CD4-positive, CD25-positive, alpha-beta regulatory T cell (primary cell): ENCODE measurements around the gene GABRG3. TPM values are rescaled to one million over a fixed set of nuclear protein-coding genes. Genes with fewer than 3 reads are reported as not detected.

Experiments used
- ATAC-seq, 2 donors: fragments of 150-1000 bp; cut with Tn5 transposase; one replicate each; pipeline ENCODE4 v1.10.0; 2021; ENCODE audit warnings: low read depth in 2 of 2, moderate number of reproducible peaks in 2 of 2, moderate library complexity in 1 of 2
- DNase-seq, 3 donors: peaks; one replicate each; pipeline versions ENCODE4 v3.0.0 to v3.0.0-alpha.2; 2012 to 2022; ENCODE audit warnings: mixed read lengths in 1 of 3
- H3K27ac ChIP-seq: one replicate; pipeline ENCODE4 v1.7.0; 2013; ENCODE audit warnings: mild to moderate bottlenecking, low read length; ENCODE audit not compliant: insufficient read depth, poor library complexity, severe bottlenecking
- H3K27me3 ChIP-seq: one replicate; pipeline ENCODE4 v1.7.0; 2013; ENCODE audit warnings: low read length; ENCODE audit not compliant: control insufficient read depth, insufficient read depth
- H3K36me3 ChIP-seq: one replicate; pipeline ENCODE4 v1.7.0; 2013; ENCODE audit warnings: mild to moderate bottlenecking, low read length, moderate library complexity; ENCODE audit not compliant: control insufficient read depth, insufficient read depth
- H3K4me1 ChIP-seq: 2 replicates; pipeline ENCODE4 v1.7.0; 2013; ENCODE audit warnings: mild to moderate bottlenecking, low read length; ENCODE audit not compliant: insufficient read depth, control insufficient read depth, poor library complexity, severe bottlenecking
- H3K4me3 ChIP-seq: one replicate; pipeline ENCODE4 v1.7.0; 2013; ENCODE audit warnings: low read depth, mild to moderate bottlenecking, low read length, moderate library complexity
- H3K9me3 ChIP-seq, 2 experiments: 1 replicate in 1 of 2; 2 replicates in 1 of 2; pipeline ENCODE4 v1.7.0; 2013; ENCODE audit warnings: low read length in 2 of 2, mild to moderate bottlenecking in 1 of 2, moderate library complexity in 1 of 2; ENCODE audit not compliant: control insufficient read depth in 2 of 2
- H3K27ac Mint-ChIP-seq, 3 donors: one replicate each; pipeline ENCODE4 v1.8.0; 2020 to 2022; ENCODE audit warnings: mild to moderate bottlenecking in 3 of 3, mixed read lengths in 3 of 3, moderate library complexity in 2 of 3
- H3K27me3 Mint-ChIP-seq: one replicate; pipeline ENCODE4 v1.8.0; 2022; ENCODE audit warnings: mild to moderate bottlenecking, mixed read lengths
- H3K36me3 Mint-ChIP-seq: one replicate; pipeline ENCODE4 v1.8.0; 2020; ENCODE audit warnings: mixed read lengths
- H3K4me1 Mint-ChIP-seq, 4 donors: one replicate each; pipeline ENCODE4 v1.8.0; 2020 to 2022; ENCODE audit warnings: mixed read lengths in 4 of 4, mild to moderate bottlenecking in 1 of 4
- H3K4me3 Mint-ChIP-seq, 4 donors: one replicate each; pipeline ENCODE4 v1.8.0; 2020 to 2022; ENCODE audit warnings: mild to moderate bottlenecking in 4 of 4, mixed read lengths in 4 of 4, moderate library complexity in 3 of 4
- H3K9me3 Mint-ChIP-seq, 7 donors: one replicate each; pipeline ENCODE4 v1.8.0; 2020 to 2022; ENCODE audit warnings: mixed read lengths in 7 of 7, mild to moderate bottlenecking in 3 of 7, moderate library complexity in 2 of 7
- polyA plus RNA-seq, 4 donors: library from polyadenylated mRNA; unstranded; fragments of 300-500 nt; fragmentation: Illumina TruSeq; gene quantifications; one replicate each; pipeline ENCODE4 v1.2.3, GENCODE V29; 2021
- total RNA-seq: library from RNA; stranded (reverse); gene quantifications from one replicate; pipeline ENCODE4 v1.2.3, GENCODE V29; 2022

Gene GABRG3
- total and polyA plus RNA-seq, 5 donors from 2014 or later, result not detected

- H3K4me1 ChIP-seq, result no peaks in the 10 kb centered on the region
- DNase-seq, result no peak
- Mint-ChIP-seq H3K9me3 (peaks cover 6 to 27% (median 16%) of the 10 kb centered on the region in 7 donors), H3K4me1 (no peaks in the 10 kb centered on the region), H3K27ac (no peak overlapping the region), H3K4me3 (no peak overlapping the region), H3K36me3 (no peaks in the 10 kb centered on the region), H3K27me3 (no peaks in the 10 kb centered on the region)
- no peak overlapping the region for H3K27ac ChIP-seq
- H3K4me3 ChIP-seq, result no peak overlapping the region
- no peak for ATAC-seq
- H3K9me3 ChIP-seq, result peaks cover 0 to 6% of the 10 kb centered on the region in 2 experiments
- H3K27me3 ChIP-seq, result no peaks in the 10 kb centered on the region
- no peaks in the 10 kb centered on the region for H3K36me3 ChIP-seq
Observed at GRCh38 chr15:27271258-27271657, 300.3 kb downstream of the GABRG3 start.

- Mint-ChIP-seq H3K36me3 (no peaks in the 10 kb centered on the region), H3K27ac (no peak overlapping the region), H3K9me3 (peaks cover 4 to 19% (median 13%) of the 10 kb centered on the region in 7 donors), H3K4me3 (no peak overlapping the region), H3K4me1 (no peaks in the 10 kb centered on the region), H3K27me3 (no peaks in the 10 kb centered on the region)
- ATAC-seq (no peak), DNase-seq (no peak)
- no peaks in the 10 kb centered on the region for H3K27me3 ChIP-seq
- no peak overlapping the region for H3K4me3 ChIP-seq
- no peaks in the 10 kb centered on the region for H3K36me3 ChIP-seq
- H3K4me1 ChIP-seq, result no peaks in the 10 kb centered on the region
- H3K27ac ChIP-seq, result no peak overlapping the region
- peaks cover 0 to 6% of the 10 kb centered on the region in 2 experiments for H3K9me3 ChIP-seq
Observed at GRCh38 chr15:27272427-27272826, 301.4 kb downstream of the GABRG3 start.

- ATAC-seq, result no peak
- Histone ChIP-seq H3K4me3 (no peak overlapping the region), H3K9me3 (peaks cover 0 to 5% of the 10 kb centered on the region in 2 experiments), H3K36me3 (no peaks in the 10 kb centered on the region), H3K27ac (no peak overlapping the region), H3K27me3 (no peaks in the 10 kb centered on the region), H3K4me1 (no peaks in the 10 kb centered on the region)
- Mint-ChIP-seq H3K36me3 (no peaks in the 10 kb centered on the region), H3K4me1 (no peaks in the 10 kb centered on the region), H3K4me3 (no peak overlapping the region), H3K9me3 (peaks cover 4 to 20% (median 10%) of the 10 kb centered on the region in 7 donors), H3K27me3 (no peaks in the 10 kb centered on the region), H3K27ac (no peak overlapping the region)
- DNase-seq, result no peak
Observed at GRCh38 chr15:27273506-27273905, 302.5 kb downstream of the GABRG3 start.

GRCh38 chr15:27278761-27279160 lies 307.8 kb downstream of the GABRG3 start:
- DNase-seq (no peak), ATAC-seq (no peak)
- H3K36me3 Mint-ChIP-seq, result no peaks in the 10 kb centered on the region
- no peaks in the 10 kb centered on the region for H3K36me3 ChIP-seq
- H3K4me1 ChIP-seq, result no peaks in the 10 kb centered on the region
- H3K4me3 Mint-ChIP-seq, result no peak overlapping the region
- H3K27me3 Mint-ChIP-seq, result no peaks in the 10 kb centered on the region
- no peaks in the 10 kb centered on the region for H3K4me1 Mint-ChIP-seq
- H3K27ac Mint-ChIP-seq, result no peak overlapping the region
- no peaks in the 10 kb centered on the region for H3K27me3 ChIP-seq
- H3K27ac ChIP-seq, result no peak overlapping the region
- peaks cover 0 to 14% (median 2%) of the 10 kb centered on the region in 7 donors for H3K9me3 Mint-ChIP-seq
- H3K9me3 ChIP-seq, result no peaks in the 10 kb centered on the region
- H3K4me3 ChIP-seq, result no peak overlapping the region

- H3K27me3 ChIP-seq, result no peaks in the 10 kb centered on the region
- no peaks in the 10 kb centered on the region for H3K9me3 ChIP-seq
- Mint-ChIP-seq H3K9me3 (peaks cover 0 to 9% (median 5%) of the 10 kb centered on the region in 7 donors), H3K4me1 (no peaks in the 10 kb centered on the region), H3K4me3 (no peak overlapping the region), H3K27me3 (peaks cover 4% of the 10 kb centered on the region), H3K36me3 (no peaks in the 10 kb centered on the region), H3K27ac (no peak overlapping the region)
- H3K27ac ChIP-seq, result no peak overlapping the region
- no peaks in the 10 kb centered on the region for H3K36me3 ChIP-seq
- ATAC-seq (no peak), DNase-seq (no peak)
- H3K4me1 ChIP-seq, result no peaks in the 10 kb centered on the region
- no peak overlapping the region for H3K4me3 ChIP-seq
Observed at GRCh38 chr15:27292641-27293040, 321.7 kb downstream of the GABRG3 start.

- H3K36me3 ChIP-seq, result no peaks in the 10 kb centered on the region
- no peak overlapping the region for H3K4me3 ChIP-seq
- Mint-ChIP-seq H3K4me1 (no peaks in the 10 kb centered on the region), H3K27ac (no peak overlapping the region), H3K9me3 (peaks cover 0 to 10% (median 7%) of the 10 kb centered on the region in 7 donors), H3K4me3 (no peak overlapping the region), H3K36me3 (no peaks in the 10 kb centered on the region), H3K27me3 (peaks cover 4% of the 10 kb centered on the region)
- no peak for DNase-seq
- H3K9me3 ChIP-seq, result no peaks in the 10 kb centered on the region
- no peak overlapping the region for H3K27ac ChIP-seq
- H3K27me3 ChIP-seq, result no peaks in the 10 kb centered on the region
- ATAC-seq, result no peak
- H3K4me1 ChIP-seq, result no peaks in the 10 kb centered on the region
Observed at GRCh38 chr15:27293607-27294006, 322.6 kb downstream of the GABRG3 start.

GRCh38 chr15:27317736-27318135 lies 346.8 kb downstream of the GABRG3 start:
- peaks cover 0 to 24% (median 10%) of the 10 kb centered on the region in 7 donors for H3K9me3 Mint-ChIP-seq
- H3K4me1 ChIP-seq, result no peaks in the 10 kb centered on the region
- DNase-seq (no peak), ATAC-seq (no peak)
- no peak overlapping the region for H3K4me3 Mint-ChIP-seq
- peaks cover 2 to 4% of the 10 kb centered on the region in 2 experiments for H3K9me3 ChIP-seq
- H3K4me3 ChIP-seq, result no peak overlapping the region
- H3K27me3 ChIP-seq, result no peaks in the 10 kb centered on the region
- no peaks in the 10 kb centered on the region for H3K4me1 Mint-ChIP-seq
- H3K27ac Mint-ChIP-seq, result no peak overlapping the region
- H3K27ac ChIP-seq, result no peak overlapping the region
- no peaks in the 10 kb centered on the region for H3K27me3 Mint-ChIP-seq
- H3K36me3 ChIP-seq, result no peaks in the 10 kb centered on the region
- no peaks in the 10 kb centered on the region for H3K36me3 Mint-ChIP-seq

GRCh38 chr15:27323801-27324200 lies 352.8 kb downstream of the GABRG3 start:
- H3K4me3 ChIP-seq, result no peak overlapping the region
- H3K36me3 ChIP-seq, result no peaks in the 10 kb centered on the region
- DNase-seq (no peak), ATAC-seq (no peak)
- peaks cover 0 to 21% (median 9%) of the 10 kb centered on the region in 7 donors for H3K9me3 Mint-ChIP-seq
- peaks cover 4 to 6% of the 10 kb centered on the region in 2 experiments for H3K9me3 ChIP-seq
- no peaks in the 10 kb centered on the region for H3K27me3 Mint-ChIP-seq
- no peak overlapping the region for H3K4me3 Mint-ChIP-seq
- H3K27ac ChIP-seq, result no peak overlapping the region
- H3K4me1 Mint-ChIP-seq, result peaks cover 0 to 3% (median 0%) of the 10 kb centered on the region in 4 donors
- no peaks in the 10 kb centered on the region for H3K4me1 ChIP-seq
- H3K27ac Mint-ChIP-seq, result no peak overlapping the region
- no peaks in the 10 kb centered on the region for H3K36me3 Mint-ChIP-seq
- H3K27me3 ChIP-seq, result no peaks in the 10 kb centered on the region
